ENCODE results near the gene CEP112. TPM values are rescaled to one million over a fixed set of nuclear protein-coding genes. Genes with fewer than 3 reads are reported as not detected.
A peak's percentile ranks its signal among the peaks of the same experiment; 100 is the strongest.

The CEP112 gene
- total and polyA plus RNA-seq, 2 of the 13 experiments (the other 11 are each of a cell fraction or from before 2014, with no cell fraction given) = 1.2 to 3.4 TPM

GRCh38 chr17:65876985-65877384 lies 314.9 kb downstream of the CEP112 start:
- Histone ChIP-seq H3K27me3 (ENCODE audit: control insufficient read depth in 1 of 2, insufficient read depth in 2 of 2, low read length in 2 of 2) (no peaks in the 10 kb centered on the region), H3K4me2 (ENCODE audit: low read depth, low read length) (no peak overlapping the region), H2AFZ (ENCODE audit: low read length) (no peak overlapping the region), H3K36me3 (replicated peaks in 1 of 2; ENCODE audit: control insufficient read depth in 1 of 2, insufficient read depth in 2 of 2, low read length in 2 of 2) (no peaks in the 10 kb centered on the region), H3K79me2 (ENCODE audit: insufficient read depth, low read length) (no peaks in the 10 kb centered on the region), H3K27ac (ENCODE audit: extremely low read length, insufficient read depth, low read length) (no peak overlapping the region), H4K20me1 (ENCODE audit: insufficient read depth, low read length) (no peaks in the 10 kb centered on the region), H3K9me3 (ENCODE audit: low read length) (no peaks in the 10 kb centered on the region), H3K9ac (ENCODE audit: insufficient read depth, low read depth, low read length) (no peak overlapping the region), H3K4me3 (replicated peaks in 1 of 3; ENCODE audit: insufficient read depth in 1 of 3, low read depth in 2 of 3, low read length in 3 of 3) (no peak overlapping the region), H3K4me1 (ENCODE audit: insufficient read depth, low read length) (no peaks in the 10 kb centered on the region)
- in situ Hi-C loops (cut with HindIII; ENCODE audit: extremely low pct_ligation_motif_present, low pct_unique_long_range_greater_than_20kb) (no loop called here), intact Hi-C loops (cut with micrococcal nuclease; ENCODE audit: unreplicated experiment) (no loop called here)
- no peak for ATAC-seq
- 58% methylated on average over 4 of the region's 4 CpGs for WGBS (ENCODE audit: low lambda C conversion rate)
- CTCF ChIA-PET (ENCODE audit: low intra/inter-chr PET ratio, low total read pairs) = no interaction called here
- FAIRE-seq = no peak
- DNase-seq (ENCODE audit: low spot score) = no peak
- POLR2A ChIA-PET = no interaction called here
- no peak for TF ChIP-seq GABPA (IDR thresholded peaks at IDR 0.05; ENCODE audit: low read depth, low read length)
- peak; percentile 43 for TF ChIP-seq GABPA (CRISPR knock-in tag; IDR thresholded peaks at IDR 0.05; ENCODE audit: low read depth)
- TF ChIP-seq ZNF749 (CRISPR knock-in tag; IDR thresholded peaks at IDR 0.05; ENCODE audit: borderline replicate concordance) = no peak
- no TSS peak for BruUV-seq (replicated peaks)

GRCh38 chr17:65868881-65869280 lies 323.1 kb downstream of the CEP112 start:
- H4K20me1 ChIP-seq (ENCODE audit: insufficient read depth, low read length) = no peaks in the 10 kb centered on the region
- H2AFZ ChIP-seq (ENCODE audit: low read length) = no peak overlapping the region
- no peak for TF ChIP-seq ZC3H13 (CRISPR knock-in tag; IDR thresholded peaks at IDR 0.05)
- peak; percentile 74 for TF ChIP-seq MAFF (IDR thresholded peaks at IDR 0.05; ENCODE audit: low read depth, low read length)
- peak; percentile 82 to 90 for TF ChIP-seq MAFK (conservative IDR thresholded peaks at IDR 0.05 in 1 of 2, IDR thresholded peaks at IDR 0.05 in 1 of 2; ENCODE audit: low read length in 2 of 2)
- TF ChIP-seq ETV5 (CRISPR knock-in tag; IDR thresholded peaks at IDR 0.05; ENCODE audit: borderline replicate concordance) = no peak
- no TSS peak for BruUV-seq (replicated peaks)
- H3K9me3 ChIP-seq (ENCODE audit: low read length) = no peaks in the 10 kb centered on the region
- WGBS (ENCODE audit: low lambda C conversion rate) = 43% methylated on average over 3 of the region's 3 CpGs
- no peak overlapping the region for H3K4me2 ChIP-seq (ENCODE audit: low read depth, low read length)
- ChIA-PET CTCF (ENCODE audit: low intra/inter-chr PET ratio, low total read pairs) (no interaction called here), POLR2A (no interaction called here)
- no peak for ATAC-seq
- no peaks in the 10 kb centered on the region for H3K79me2 ChIP-seq (ENCODE audit: insufficient read depth, low read length)
- H3K36me3 ChIP-seq (replicated peaks in 1 of 2; ENCODE audit: control insufficient read depth in 1 of 2, insufficient read depth in 2 of 2, low read length in 2 of 2) = no peaks in the 10 kb centered on the region
- H3K27me3 ChIP-seq (ENCODE audit: control insufficient read depth in 1 of 2, insufficient read depth in 2 of 2, low read length in 2 of 2) = no peaks in the 10 kb centered on the region
- DNase-seq (ENCODE audit: low spot score) = no peak
- H3K9ac ChIP-seq (ENCODE audit: insufficient read depth, low read depth, low read length) = no peak overlapping the region
- no peak overlapping the region for H3K27ac ChIP-seq (ENCODE audit: extremely low read length, insufficient read depth, low read length)
- intact Hi-C loops (cut with micrococcal nuclease; ENCODE audit: unreplicated experiment) = no loop called here
- H3K4me1 ChIP-seq (ENCODE audit: insufficient read depth, low read length) = no peaks in the 10 kb centered on the region
- no peak overlapping the region for H3K4me3 ChIP-seq (replicated peaks in 1 of 3; ENCODE audit: insufficient read depth in 1 of 3, low read depth in 2 of 3, low read length in 3 of 3)
- FAIRE-seq = no peak
- in situ Hi-C loops (cut with HindIII; ENCODE audit: extremely low pct_ligation_motif_present, low pct_unique_long_range_greater_than_20kb) = no loop called here

All from HepG2 (cell line).